Naive thymus-derived CD4-positive, alpha-beta T cell (primary cell): ENCODE data around the gene TCHH. TPM values are rescaled to one million over a fixed set of nuclear protein-coding genes. Genes with fewer than 3 reads are reported as not detected.

ENCODE experiments used
- ATAC-seq: fragments of 150-1000 bp; cut with Tn5 transposase; 2 replicates; pipeline ENCODE4 v1.10.0; 2021; ENCODE audit warnings: mild to moderate bottlenecking, moderate library complexity
- CTCF ChIA-PET: fragments of 350-600 bp; sonication (Branson Sonifier 250); formaldehyde crosslinking; loops from one replicate; lab custom pipeline; 2021; ENCODE audit warnings: antibody characterized with exemption; lab: Charles Lee
- POLR2A ChIA-PET: fragments of 350-600 bp; sonication (Branson Sonifier 250); formaldehyde crosslinking; loops from one replicate; lab custom pipeline; 2021; ENCODE audit warnings: antibody characterized with exemption, inconsistent platforms; lab: Charles Lee
- DNase-seq, 9 donors: peaks; one replicate each; pipeline versions ENCODE4 v3.0.0 to v3.0.0-alpha.2; 2020 to 2022; ENCODE audit warnings: mixed read lengths in 1 of 9
- H3K27ac ChIP-seq: one replicate; pipeline ENCODE4 v1.7.0; 2013; ENCODE audit warnings: mild to moderate bottlenecking, low read depth, low read length, moderate library complexity
- H3K27me3 ChIP-seq, 2 donors: one replicate each; pipeline ENCODE4 v1.7.0; 2013; ENCODE audit warnings: low read length in 2 of 2, mild to moderate bottlenecking in 2 of 2, moderate library complexity in 2 of 2; ENCODE audit not compliant: control insufficient read depth in 2 of 2, insufficient read depth in 2 of 2
- H3K36me3 ChIP-seq, 3 experiments: 1 replicate in 2 of 3; 2 replicates in 1 of 3; pipeline ENCODE4 v1.7.0; 2013; ENCODE audit warnings: low read length in 3 of 3, mild to moderate bottlenecking in 3 of 3, moderate library complexity in 1 of 3; ENCODE audit not compliant: insufficient read depth in 3 of 3, control insufficient read depth in 2 of 3
- H3K4me1 ChIP-seq, 2 donors: one replicate each; pipeline ENCODE4 v1.7.0; 2013; ENCODE audit warnings: low read length in 2 of 2, mild to moderate bottlenecking in 2 of 2, moderate library complexity in 1 of 2; ENCODE audit not compliant: control insufficient read depth in 2 of 2, insufficient read depth in 2 of 2
- H3K4me3 ChIP-seq: 2 replicates; pipeline ENCODE4 v1.7.0; 2013; ENCODE audit warnings: mild to moderate bottlenecking, low read length
- H3K9me3 ChIP-seq, 3 experiments: 1 replicate in 2 of 3; 2 replicates in 1 of 3; pipeline ENCODE4 v1.7.0; 2013; ENCODE audit warnings: low read length in 3 of 3; ENCODE audit not compliant: control insufficient read depth in 2 of 3
- H3K27ac Mint-ChIP-seq, 9 donors: one replicate each; pipeline ENCODE4 v1.8.0; 2020 to 2022; ENCODE audit warnings: mixed read lengths in 9 of 9, mild to moderate bottlenecking in 8 of 9, moderate library complexity in 5 of 9, inconsistent platforms in 2 of 9
- H3K27me3 Mint-ChIP-seq, 5 donors: one replicate each; pipeline ENCODE4 v1.8.0; 2021 to 2022; ENCODE audit warnings: mixed read lengths in 5 of 5, mild to moderate bottlenecking in 1 of 5
- H3K36me3 Mint-ChIP-seq, 5 donors: one replicate each; pipeline ENCODE4 v1.8.0; 2020 to 2022; ENCODE audit warnings: mixed read lengths in 5 of 5, mild to moderate bottlenecking in 3 of 5, inconsistent platforms in 1 of 5
- H3K4me1 Mint-ChIP-seq, 7 donors: one replicate each; pipeline ENCODE4 v1.8.0; 2020 to 2022; ENCODE audit warnings: mixed read lengths in 7 of 7, mild to moderate bottlenecking in 3 of 7, inconsistent platforms in 1 of 7
- H3K4me3 Mint-ChIP-seq, 10 donors: one replicate each; pipeline ENCODE4 v1.8.0; 2020 to 2022; ENCODE audit warnings: mild to moderate bottlenecking in 10 of 10, mixed read lengths in 10 of 10, moderate library complexity in 6 of 10, inconsistent platforms in 2 of 10
- H3K9me3 Mint-ChIP-seq, 11 donors: one replicate each; pipeline ENCODE4 v1.8.0; 2020 to 2022; ENCODE audit warnings: mixed read lengths in 11 of 11, mild to moderate bottlenecking in 4 of 11, inconsistent platforms in 1 of 11, moderate library complexity in 1 of 11
- intact Hi-C, 2 donors: fragments of 100-400 bp; cut with micrococcal nuclease; formaldehyde crosslinking; loops; one replicate each; pipeline ENCODE4 v1.15.1; 2023
- polyA plus RNA-seq, 2 donors: library from polyadenylated mRNA; unstranded; fragments of 300-500 nt; fragmentation: Illumina TruSeq; gene quantifications; one replicate each; pipeline ENCODE4 v1.2.3, GENCODE V29; 2021
- total RNA-seq, 6 experiments: library from RNA in 5 of 6; stranded (reverse) in 5 of 6; gene quantifications; 1 replicate in 5 of 6; 2 replicates in 1 of 6; pipeline ENCODE4 v1.2.3 and lab custom pipeline; 2021 to 2026

TCHH gene
- total and polyA plus RNA-seq, 7 experiments from 2014 or later: 0.02 TPM; not detected in 6

- Histone ChIP-seq H3K4me1 (no peaks in the 10 kb centered on the region), H3K27ac (no peak overlapping the region), H3K27me3 (peaks cover 0 to 4% of the 10 kb centered on the region in 2 donors), H3K4me3 (no peak overlapping the region), H3K9me3 (no peaks in the 10 kb centered on the region), H3K36me3 (no peaks in the 10 kb centered on the region)
- DNase-seq (no peak), ATAC-seq (no peak)
- no peaks in the 10 kb centered on the region for H3K9me3 Mint-ChIP-seq
- H3K27me3 Mint-ChIP-seq: peaks cover 6 to 36% (median 22%) of the 10 kb centered on the region in 5 donors
- no peaks in the 10 kb centered on the region for H3K4me1 Mint-ChIP-seq
- intact Hi-C loops: no loop called here
- H3K36me3 Mint-ChIP-seq: peaks cover 0 to 4% (median 0%) of the 10 kb centered on the region in 5 donors
- CTCF ChIA-PET: no interaction called here
- POLR2A ChIA-PET: no interaction called here
- no peak overlapping the region for H3K4me3 Mint-ChIP-seq
- no peak overlapping the region for H3K27ac Mint-ChIP-seq
Observed at GRCh38 chr1:152078831-152079441, 36.3 kb downstream of the TCHH start.

GRCh38 chr1:152072311-152072710 lies 42.9 kb downstream of the TCHH start:
- intact Hi-C loops: no loop called here
- H3K4me1 ChIP-seq: no peaks in the 10 kb centered on the region
- DNase-seq: no peak
- H3K9me3 ChIP-seq: no peaks in the 10 kb centered on the region
- H3K27me3 ChIP-seq: peaks cover 0 to 7% of the 10 kb centered on the region in 2 donors
- H3K9me3 Mint-ChIP-seq: peaks cover 0 to 1% (median 0%) of the 10 kb centered on the region in 11 donors
- H3K36me3 Mint-ChIP-seq: no peaks in the 10 kb centered on the region
- POLR2A ChIA-PET: no interaction called here
- no peaks in the 10 kb centered on the region for H3K4me1 Mint-ChIP-seq
- no peak for ATAC-seq
- no peak overlapping the region for H3K27ac ChIP-seq
- no peaks in the 10 kb centered on the region for H3K36me3 ChIP-seq
- no peak overlapping the region for H3K27ac Mint-ChIP-seq
- no peak overlapping the region for H3K4me3 ChIP-seq
- H3K27me3 Mint-ChIP-seq: peaks cover 32 to 58% (median 41%) of the 10 kb centered on the region in 5 donors
- CTCF ChIA-PET: no interaction called here
- H3K4me3 Mint-ChIP-seq: no peak overlapping the region

GRCh38 chr1:152071123-152071522 lies 44.1 kb downstream of the TCHH start:
- no peaks in the 10 kb centered on the region for H3K4me1 Mint-ChIP-seq
- Histone ChIP-seq H3K27ac (no peak overlapping the region), H3K27me3 (peaks cover 0 to 7% of the 10 kb centered on the region in 2 donors), H3K4me3 (no peak overlapping the region), H3K4me1 (no peaks in the 10 kb centered on the region), H3K9me3 (no peaks in the 10 kb centered on the region), H3K36me3 (no peaks in the 10 kb centered on the region)
- DNase-seq: no peak
- H3K27me3 Mint-ChIP-seq: peaks cover 38 to 63% (median 43%) of the 10 kb centered on the region in 5 donors
- CTCF ChIA-PET: no interaction called here
- ATAC-seq: no peak
- H3K36me3 Mint-ChIP-seq: no peaks in the 10 kb centered on the region
- intact Hi-C loops: no loop called here
- POLR2A ChIA-PET: no interaction called here
- H3K27ac Mint-ChIP-seq: no peak overlapping the region
- H3K9me3 Mint-ChIP-seq: peaks cover 0 to 1% (median 0%) of the 10 kb centered on the region in 11 donors
- no peak overlapping the region for H3K4me3 Mint-ChIP-seq

- no peaks in the 10 kb centered on the region for H3K36me3 Mint-ChIP-seq
- ChIA-PET POLR2A (interaction anchor here (0.5 kb wide), 1 partner anchor 44 kb away, joined by 4 read pairs; no protein-coding TSS in a partner anchor), CTCF (interaction anchor here (0.6 kb wide), 1 partner anchor 19 kb away, joined by 3 read pairs; no protein-coding TSS in a partner anchor)
- peaks cover 0 to 7% of the 10 kb centered on the region in 2 donors for H3K27me3 ChIP-seq
- no peak for DNase-seq
- H3K4me1 ChIP-seq: no peaks in the 10 kb centered on the region
- ATAC-seq: no peak
- no peaks in the 10 kb centered on the region for H3K9me3 ChIP-seq
- no peak overlapping the region for H3K4me3 ChIP-seq
- no peak overlapping the region for H3K27ac ChIP-seq
- H3K27me3 Mint-ChIP-seq: peaks cover 33 to 51% (median 43%) of the 10 kb centered on the region in 5 donors
- no peaks in the 10 kb centered on the region for H3K4me1 Mint-ChIP-seq
- no peak overlapping the region for H3K4me3 Mint-ChIP-seq
- peaks cover 0 to 1% (median 0%) of the 10 kb centered on the region in 11 donors for H3K9me3 Mint-ChIP-seq
- intact Hi-C loops: no loop called here
- no peaks in the 10 kb centered on the region for H3K36me3 ChIP-seq
- H3K27ac Mint-ChIP-seq: no peak overlapping the region
Observed at GRCh38 chr1:152067929-152068328, 47.3 kb downstream of the TCHH start.

GRCh38 chr1:152067150-152067549 lies 48.1 kb downstream of the TCHH start:
- no peaks in the 10 kb centered on the region for H3K36me3 Mint-ChIP-seq
- Histone ChIP-seq H3K4me1 (no peaks in the 10 kb centered on the region), H3K36me3 (no peaks in the 10 kb centered on the region), H3K27me3 (peaks cover 0 to 6% of the 10 kb centered on the region in 2 donors), H3K27ac (no peak overlapping the region), H3K4me3 (no peak overlapping the region), H3K9me3 (no peaks in the 10 kb centered on the region)
- peaks cover 30 to 45% (median 37%) of the 10 kb centered on the region in 5 donors for H3K27me3 Mint-ChIP-seq
- intact Hi-C loops: no loop called here
- H3K9me3 Mint-ChIP-seq: peaks cover 0 to 1% (median 0%) of the 10 kb centered on the region in 11 donors
- no peak for ATAC-seq
- no peak overlapping the region for H3K27ac Mint-ChIP-seq
- H3K4me1 Mint-ChIP-seq: no peaks in the 10 kb centered on the region
- DNase-seq: no peak
- no peak overlapping the region for H3K4me3 Mint-ChIP-seq
- POLR2A ChIA-PET: no interaction called here
- CTCF ChIA-PET: no interaction called here

GRCh38 chr1:152061952-152062351 lies 53.3 kb downstream of the TCHH start:
- H3K9me3 ChIP-seq: no peaks in the 10 kb centered on the region
- no peaks in the 10 kb centered on the region for H3K36me3 ChIP-seq
- intact Hi-C loops: no loop called here
- DNase-seq (no peak), ATAC-seq (no peak)
- Mint-ChIP-seq H3K9me3 (no peaks in the 10 kb centered on the region), H3K27me3 (peaks cover 17 to 27% (median 23%) of the 10 kb centered on the region in 5 donors), H3K36me3 (no peaks in the 10 kb centered on the region), H3K4me3 (no peak overlapping the region), H3K4me1 (no peaks in the 10 kb centered on the region), H3K27ac (no peak overlapping the region)
- no peak overlapping the region for H3K4me3 ChIP-seq
- H3K27me3 ChIP-seq: no peaks in the 10 kb centered on the region
- CTCF ChIA-PET: no interaction called here
- no peaks in the 10 kb centered on the region for H3K4me1 ChIP-seq
- no peak overlapping the region for H3K27ac ChIP-seq
- POLR2A ChIA-PET: no interaction called here
